ENCODE data around the gene KCNIP1. TPM values are rescaled to one million over a fixed set of nuclear protein-coding genes. Genes with fewer than 3 reads are reported as not detected.

Gene KCNIP1
- total and polyA plus RNA-seq, 8 donors, result 0.35 to 4.9 (median 2.5) TPM

- peaks cover 0 to 2% of the 10 kb centered on the region in 2 donors for H3K4me1 ChIP-seq
- no peak overlapping the region for H3K4me3 ChIP-seq
- no peak for TF ChIP-seq CTCF (IDR thresholded peaks at IDR 0.05)
- H3K27ac ChIP-seq, result no peak overlapping the region
- ATAC-seq, result no peak
- intact Hi-C loops (cut with DNase I), result no loop called here
- H3K9me3 ChIP-seq, result no peaks in the 10 kb centered on the region
- no peaks in the 10 kb centered on the region for H3K36me3 ChIP-seq
- DNase-seq, result no peak
- no peaks in the 10 kb centered on the region for H3K27me3 ChIP-seq
Observed at GRCh38 chr5:170482511-170482910, 21.3 kb upstream of the KCNIP1 start.

- no peak for TF ChIP-seq CTCF (IDR thresholded peaks at IDR 0.05)
- H3K4me3 ChIP-seq, result no peak overlapping the region
- DNase-seq (no peak), ATAC-seq (peak; percentile 21)
- intact Hi-C loops (cut with DNase I), result no loop called here
- no peaks in the 10 kb centered on the region for H3K9me3 ChIP-seq
- no peaks in the 10 kb centered on the region for H3K36me3 ChIP-seq
- peaks cover 0 to 2% of the 10 kb centered on the region in 2 donors for H3K4me1 ChIP-seq
- no peak overlapping the region for H3K27ac ChIP-seq
- no peaks in the 10 kb centered on the region for H3K27me3 ChIP-seq
Observed at GRCh38 chr5:170483701-170484458, 19.9 kb upstream of the KCNIP1 start.

GRCh38 chr5:170484459-170484831 is 19.4 kb upstream of the KCNIP1 start:
- Histone ChIP-seq H3K27me3 (no peaks in the 10 kb centered on the region), H3K4me3 (no peak overlapping the region), H3K27ac (no peak overlapping the region), H3K9me3 (no peaks in the 10 kb centered on the region), H3K4me1 (no peaks in the 10 kb centered on the region), H3K36me3 (no peaks in the 10 kb centered on the region)
- ATAC-seq (no peak), DNase-seq (no peak)
- no peak for TF ChIP-seq CTCF (IDR thresholded peaks at IDR 0.05)
- intact Hi-C loops (cut with DNase I), result no loop called here

GRCh38 chr5:170484847-170485615 is 18.8 kb upstream of the KCNIP1 start:
- no peaks in the 10 kb centered on the region for H3K36me3 ChIP-seq
- H3K9me3 ChIP-seq, result no peaks in the 10 kb centered on the region
- no peaks in the 10 kb centered on the region for H3K4me1 ChIP-seq
- TF ChIP-seq CTCF (IDR thresholded peaks at IDR 0.05), result no peak
- no peak for ATAC-seq
- peak in 1 of 4 donors; percentile 51 for DNase-seq
- no peak overlapping the region for H3K4me3 ChIP-seq
- intact Hi-C loops (cut with DNase I), result no loop called here
- H3K27me3 ChIP-seq, result no peaks in the 10 kb centered on the region
- H3K27ac ChIP-seq, result no peak overlapping the region

- Histone ChIP-seq H3K36me3 (no peaks in the 10 kb centered on the region), H3K4me3 (no peak overlapping the region), H3K4me1 (peaks cover 0 to 3% of the 10 kb centered on the region in 2 donors), H3K27ac (no peak overlapping the region), H3K27me3 (no peaks in the 10 kb centered on the region), H3K9me3 (no peaks in the 10 kb centered on the region)
- ATAC-seq (no peak), DNase-seq (no peak)
- intact Hi-C loops (cut with DNase I), result no loop called here
- TF ChIP-seq CTCF (IDR thresholded peaks at IDR 0.05), result no peak
Observed at GRCh38 chr5:170485616-170485911, 18.3 kb upstream of the KCNIP1 start.

All from left lung (tissue), 10 donors.